Sigmoid colon (tissue), 7 donors: ENCODE data around the gene RTN4. TPM values are rescaled to one million over a fixed set of nuclear protein-coding genes. Genes with fewer than 3 reads are reported as not detected.
"Not testable (repeated sequence)": the region's sequence is repeated elsewhere in the genome, so short reads cannot be mapped to it uniquely, and the experiment has no call there.

Experiments used
- DNase-seq: peaks from one replicate; pipeline ENCODE4 v3.0.0-alpha.2; 2019
- H3K27ac ChIP-seq, 4 donors: fragments of 200-600 bp; sonication (generic); one replicate each; pipeline ENCODE4 v1.5.1; 2016 to 2019; ENCODE audit warnings: mild to moderate bottlenecking in 1 of 4
- H3K27me3 ChIP-seq, 3 donors: fragments of 200-600 bp; sonication (generic); one replicate each; pipeline ENCODE4 v1.5.1; 2019; ENCODE audit warnings: mild to moderate bottlenecking in 1 of 3
- H3K36me3 ChIP-seq, 4 donors: fragments of 200-600 bp; sonication (generic); one replicate each; pipeline ENCODE4 v1.5.1; 2016 to 2019
- H3K4me1 ChIP-seq, 4 donors: fragments of 200-600 bp; sonication (generic); one replicate each; pipeline ENCODE4 v1.5.1; 2017 to 2019
- H3K4me3 ChIP-seq, 4 donors: fragments of 200-600 bp; sonication (generic); one replicate each; pipeline ENCODE4 v1.5.1; 2017 to 2019; ENCODE audit warnings: mild to moderate bottlenecking in 2 of 4, moderate library complexity in 1 of 4
- H3K9me3 ChIP-seq, 4 donors: fragments of 200-600 bp in 3 of 4; sonication (generic) in 3 of 4; one replicate each; pipeline versions ENCODE4 v1.5.1 to v1.6.1; 2013 to 2019
- EP300 ChIP-seq, 4 donors: sonication (generic); formaldehyde crosslinking; IDR thresholded peaks; one replicate each; pipeline ENCODE4 v1.6.1; 2017; ENCODE audit warnings: antibody characterized with exemption in 4 of 4
- POLR2A ChIP-seq, 2 donors: fragments of 450-650 bp; IDR thresholded peaks; one replicate each; pipeline ENCODE4 v1.6.1; 2016; ENCODE audit warnings: antibody characterized with exemption in 2 of 2, mild to moderate bottlenecking in 2 of 2, moderate library complexity in 2 of 2
- POLR2AphosphoS5 ChIP-seq, 4 donors: sonication (generic); formaldehyde crosslinking; IDR thresholded peaks; one replicate each; pipeline ENCODE4 v1.6.1; 2017; ENCODE audit warnings: antibody characterized with exemption in 4 of 4
- WGBS, 2 donors: extraction: QIAGEN DNeasy Blood & Tissue Kit; methylation state at CpG; one replicate each; pipeline ENCODE4 v1.1.7; 2013; 5-methylcytosine and 5-hydroxymethylcytosine counted together
- intact Hi-C: fragments of 100-400 bp; cut with DNase I; formaldehyde crosslinking; loops from one replicate; pipeline ENCODE4 v1.15.1; 2023
- polyA plus RNA-seq, 3 donors: library from polyadenylated mRNA; stranded (reverse); fragments of 200-250 nt; gene quantifications; one replicate each; pipeline ENCODE4 v1.2.3, GENCODE V29; 2013
- total RNA-seq, 4 donors: library from RNA; depleted of rRNA; stranded (reverse); fragments of >200 nt; gene quantifications; one replicate each; pipeline ENCODE4 v1.1.0, GENCODE V29; 2016
- TF ChIP-seq, protein P1 (sequence below), 4 experiments: fragments of 450-650 bp in 3 of 4; fragments of 200-600 bp in 1 of 4; IDR thresholded peaks; one replicate each; pipeline ENCODE4 v1.5.1; 2016 to 2019; ENCODE audit warnings: antibody characterized with exemption in 4 of 4, mild to moderate bottlenecking in 3 of 4, moderate library complexity in 2 of 4
- donor health status: healthy with polysubstance abuse.
- donor health status: Bipolar disorder and iron deficiency.
- donor health status: healthy.

RTN4 gene
- total and polyA plus RNA-seq, 7 donors = 54.1 to 264 (median 153) TPM

DNA sequence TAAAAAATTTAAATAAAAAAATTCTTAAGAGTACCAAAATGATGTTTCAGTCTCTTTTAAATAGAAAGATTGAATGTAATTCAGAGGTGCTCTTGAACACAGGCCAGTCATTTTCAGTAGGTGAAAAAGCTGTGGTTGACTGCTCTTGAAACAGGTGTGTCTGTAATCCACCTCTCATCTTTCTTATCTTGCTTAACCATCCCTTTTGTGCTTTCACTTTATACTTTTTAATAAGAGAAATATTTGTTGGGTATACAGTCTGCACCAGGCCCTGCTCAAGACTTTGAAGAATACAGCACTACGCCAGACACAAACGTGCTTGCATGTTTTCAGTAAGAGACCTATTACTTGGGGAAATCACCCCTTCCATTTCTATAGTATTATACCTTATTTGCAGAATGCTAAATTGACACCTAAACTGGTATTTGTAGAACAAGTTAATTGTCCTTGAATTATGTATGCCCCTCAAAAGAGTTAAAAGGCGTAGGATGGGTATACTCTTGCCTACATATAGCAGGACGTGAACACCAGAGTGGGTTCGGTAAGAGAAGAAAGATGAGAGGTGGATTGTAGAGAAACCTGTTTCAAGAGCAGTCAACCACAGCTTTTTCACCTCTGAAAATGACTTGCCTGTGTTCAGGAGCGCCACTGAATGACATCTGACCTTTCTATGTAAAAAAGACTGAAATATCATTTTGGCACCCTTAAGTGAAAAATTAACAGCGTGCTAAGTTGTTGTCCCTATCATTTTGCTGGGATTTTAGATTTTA, 4.0 kb upstream of the RTN4 start:
- DNase-seq = no peak
- H3K27me3 ChIP-seq = no peaks in the 10 kb centered on the region
- no peak for TF ChIP-seq POLR2AphosphoS5 (IDR thresholded peaks at IDR 0.05)
- H3K27ac ChIP-seq = no peak overlapping the region
- H3K9me3 ChIP-seq = no peaks in the 10 kb centered on the region
- no peak overlapping the region for H3K4me3 ChIP-seq
- H3K36me3 ChIP-seq = no peaks in the 10 kb centered on the region
- 75 to 91% methylated on average over 7 of the region's 7 CpGs for WGBS, 2 donors
- intact Hi-C loops = loop anchor here (5.0 kb wide), 2 partner anchors 43 to 178 kb away; partner anchors contain the start of genes CLHC1 and RPS27A
- H3K4me1 ChIP-seq = peaks cover 0 to 12% (median 10%) of the 10 kb centered on the region in 4 donors

DNA sequence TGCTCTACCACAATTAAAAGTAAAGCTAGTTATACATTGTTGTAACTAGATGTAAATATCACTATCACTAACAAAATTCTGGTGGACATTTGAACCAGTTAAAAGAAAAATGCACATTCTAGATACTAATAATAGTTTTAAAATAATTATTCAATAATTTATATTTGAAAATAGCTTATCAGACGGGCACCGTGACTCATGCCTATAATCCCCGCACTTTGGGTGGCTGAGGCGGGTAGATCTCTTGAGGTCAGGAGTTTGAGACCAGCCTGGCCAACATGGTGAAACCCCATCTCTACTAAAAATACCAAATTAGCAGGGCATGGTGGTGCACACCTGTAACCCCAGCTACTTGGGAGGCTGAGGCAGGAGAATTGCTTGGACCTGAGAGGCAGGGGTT, 3.0 kb upstream of the RTN4 start:
- not testable (repeated sequence) for DNase-seq, H3K4me3 ChIP-seq, H3K27me3 ChIP-seq, H3K36me3 ChIP-seq, H3K9me3 ChIP-seq, H3K27ac ChIP-seq
- peaks cover 0 to 12% (median 10%) of the 10 kb centered on the region in 4 donors for H3K4me1 ChIP-seq
- WGBS, 2 donors = 90 to 91% methylated on average over 4 of the region's 4 CpGs
- intact Hi-C loops = loop anchor here (5.0 kb wide), 2 partner anchors 44 to 179 kb away; partner anchors contain the start of genes CLHC1 and RPS27A

DNA sequence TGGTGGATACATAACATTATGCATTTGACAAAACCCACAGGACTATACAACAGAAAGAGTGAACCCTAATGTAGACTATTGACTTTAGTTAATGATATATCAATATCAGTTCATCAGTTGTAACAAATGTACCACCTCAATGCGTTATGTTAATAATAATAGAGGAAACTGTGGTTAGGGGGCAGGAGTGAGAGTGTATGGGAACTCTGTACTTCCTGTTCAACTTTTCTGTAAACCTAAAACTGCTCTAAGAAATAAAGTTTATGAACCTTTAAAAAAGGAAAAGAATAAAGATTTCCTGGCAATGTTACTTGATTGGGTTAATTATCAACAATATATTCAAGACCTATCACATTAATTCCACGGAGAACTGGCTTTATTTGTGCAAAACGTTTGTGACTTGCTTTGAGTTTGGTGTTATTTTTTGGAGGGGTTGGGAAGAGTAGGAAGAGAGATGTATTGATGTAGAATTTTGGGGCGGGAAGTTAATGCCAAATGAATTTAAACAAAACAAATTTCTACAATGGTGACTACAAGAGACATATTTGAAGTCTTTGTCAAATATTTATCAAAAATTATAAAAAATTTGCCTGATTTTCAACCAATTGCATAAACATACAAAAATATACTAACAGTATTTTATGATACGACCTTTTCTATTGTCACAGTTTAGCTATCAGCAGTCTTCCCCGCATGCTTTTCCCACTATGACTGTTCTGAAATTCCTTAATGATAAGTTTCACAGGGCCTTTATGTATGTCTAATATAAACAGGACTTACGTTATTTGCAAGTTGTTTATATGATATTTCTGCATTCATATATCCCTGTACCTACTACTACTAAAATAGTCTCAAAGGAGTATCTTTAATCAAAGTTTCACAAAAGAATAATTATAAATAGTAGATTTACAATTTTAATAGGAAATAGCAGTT, 2.1 kb upstream of the RTN4 start:
- H3K4me3 ChIP-seq = no peak overlapping the region
- WGBS, 2 donors = 47 to 66% methylated on average over 7 of the region's 7 CpGs

DNA sequence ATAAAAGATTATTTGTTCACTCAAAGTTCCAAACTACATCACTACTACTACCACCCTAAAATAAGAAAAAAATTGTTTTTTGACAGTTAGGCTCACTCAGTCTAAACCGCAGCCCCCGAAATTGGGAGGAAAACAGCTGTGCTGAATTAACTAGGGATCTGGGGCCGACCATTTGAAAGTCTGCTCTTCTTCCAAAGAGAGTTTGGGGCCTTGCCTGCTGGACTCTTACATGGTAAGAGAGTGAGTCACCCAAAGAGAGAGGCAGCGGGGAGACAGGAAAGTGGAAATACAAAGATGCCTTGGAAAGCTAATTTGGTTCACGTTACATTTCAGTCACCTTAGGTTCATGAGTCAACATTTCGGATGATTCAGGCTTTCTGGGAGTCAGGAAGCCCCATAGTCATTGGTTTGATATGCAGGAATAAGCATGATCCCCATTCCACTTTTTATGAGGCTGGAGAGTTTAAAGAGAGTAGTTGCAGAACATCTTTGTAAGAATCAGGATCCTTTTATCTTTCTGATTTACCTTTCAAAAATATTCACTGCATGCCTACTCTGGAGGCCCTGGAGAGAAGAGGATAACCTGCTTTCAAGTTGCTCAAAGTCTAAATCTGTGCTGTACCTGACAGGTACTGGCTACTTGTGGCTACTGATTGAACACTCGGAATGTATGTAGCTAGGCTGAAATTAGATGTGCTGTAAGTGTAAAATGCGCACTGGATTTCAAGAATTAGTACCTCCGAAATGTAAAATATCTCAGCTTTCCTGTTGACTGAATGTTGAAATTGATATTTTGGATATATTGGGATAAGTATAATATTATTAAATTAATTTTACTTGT, 995 bp upstream of the RTN4 start:
- WGBS, 2 donors = 24 to 27% methylated on average over 9 of the region's 9 CpGs
- Histone ChIP-seq H3K27ac (peak overlapping the region; percentile 99 to 100 (median 99)), H3K4me1 (peaks cover 0 to 29% (median 24%) of the 10 kb centered on the region in 4 donors), H3K4me3 (peak overlapping the region; percentile 82 to 96 (median 96)), H3K36me3 (no peaks in the 10 kb centered on the region), H3K27me3 (no peaks in the 10 kb centered on the region), H3K9me3 (no peaks in the 10 kb centered on the region)
- peak; percentile 94 for DNase-seq
- TF ChIP-seq, protein P1, sequence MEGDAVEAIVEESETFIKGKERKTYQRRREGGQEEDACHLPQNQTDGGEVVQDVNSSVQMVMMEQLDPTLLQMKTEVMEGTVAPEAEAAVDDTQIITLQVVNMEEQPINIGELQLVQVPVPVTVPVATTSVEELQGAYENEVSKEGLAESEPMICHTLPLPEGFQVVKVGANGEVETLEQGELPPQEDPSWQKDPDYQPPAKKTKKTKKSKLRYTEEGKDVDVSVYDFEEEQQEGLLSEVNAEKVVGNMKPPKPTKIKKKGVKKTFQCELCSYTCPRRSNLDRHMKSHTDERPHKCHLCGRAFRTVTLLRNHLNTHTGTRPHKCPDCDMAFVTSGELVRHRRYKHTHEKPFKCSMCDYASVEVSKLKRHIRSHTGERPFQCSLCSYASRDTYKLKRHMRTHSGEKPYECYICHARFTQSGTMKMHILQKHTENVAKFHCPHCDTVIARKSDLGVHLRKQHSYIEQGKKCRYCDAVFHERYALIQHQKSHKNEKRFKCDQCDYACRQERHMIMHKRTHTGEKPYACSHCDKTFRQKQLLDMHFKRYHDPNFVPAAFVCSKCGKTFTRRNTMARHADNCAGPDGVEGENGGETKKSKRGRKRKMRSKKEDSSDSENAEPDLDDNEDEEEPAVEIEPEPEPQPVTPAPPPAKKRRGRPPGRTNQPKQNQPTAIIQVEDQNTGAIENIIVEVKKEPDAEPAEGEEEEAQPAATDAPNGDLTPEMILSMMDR (IDR thresholded peaks at IDR 0.05) = no peak
- TF ChIP-seq POLR2A (IDR thresholded peaks at IDR 0.05) (no peak), EP300 (IDR thresholded peaks at IDR 0.05) (no peak), POLR2AphosphoS5 (IDR thresholded peaks at IDR 0.05) (peak in 3 of 4 donors; percentile 2 to 80 (median 26))
- intact Hi-C loops = loop anchor here (5.0 kb wide), 2 partner anchors 46 to 181 kb away; partner anchors contain the start of genes CLHC1 and RPS27A

More for the DNA sequence above, 2.1 kb upstream of the RTN4 start:
- Histone ChIP-seq H3K9me3 (no peaks in the 10 kb centered on the region), H3K36me3 (no peaks in the 10 kb centered on the region), H3K27ac (peak overlapping the region; percentile 99 to 100 (median 99)), H3K27me3 (no peaks in the 10 kb centered on the region), H3K4me1 (peaks cover 0 to 18% (median 13%) of the 10 kb centered on the region in 4 donors)
- TF ChIP-seq POLR2AphosphoS5 (IDR thresholded peaks at IDR 0.05) (no peak), EP300 (IDR thresholded peaks at IDR 0.05) (no peak), POLR2A (IDR thresholded peaks at IDR 0.05) (no peak)
- TF ChIP-seq, protein P1 (IDR thresholded peaks at IDR 0.05) = no peak
- intact Hi-C loops = loop anchor here (5.0 kb wide), 2 partner anchors 45 to 180 kb away; partner anchors contain the start of genes CLHC1 and RPS27A
- no peak for DNase-seq

DNA sequence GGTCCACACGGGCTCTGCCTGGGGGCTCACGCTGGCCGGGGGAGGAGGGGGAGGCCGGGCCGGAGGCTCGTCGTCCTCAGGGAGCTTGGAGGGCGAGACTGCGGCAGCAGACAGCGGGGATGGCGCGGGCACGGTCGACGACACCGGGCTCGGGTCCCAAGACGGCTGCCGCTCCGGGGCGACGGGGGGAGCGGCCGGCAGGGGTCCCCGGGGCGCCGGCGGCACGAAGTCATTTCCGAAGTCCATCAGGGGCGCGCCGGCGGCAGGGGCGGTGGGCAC, 491 bp downstream of the RTN4 start:
- Histone ChIP-seq H3K4me3 (peak overlapping the region; percentile 82 to 96 (median 96)), H3K4me1 (peaks cover 0 to 43% (median 36%) of the 10 kb centered on the region in 4 donors), H3K27me3 (no peaks in the 10 kb centered on the region), H3K9me3 (no peaks in the 10 kb centered on the region), H3K36me3 (no peaks in the 10 kb centered on the region), H3K27ac (peak overlapping the region; percentile 99 to 100 (median 99))
- TF ChIP-seq EP300 (IDR thresholded peaks at IDR 0.05) (no peak), POLR2A (IDR thresholded peaks at IDR 0.05) (no peak), POLR2AphosphoS5 (IDR thresholded peaks at IDR 0.05) (no peak)
- TF ChIP-seq, protein P1 (IDR thresholded peaks at IDR 0.05) = peak in 1 of 4 experiments; percentile 7
- no peak for DNase-seq
- intact Hi-C loops = loop anchor here (2.0 to 5.0 kb wide), 5 partner anchors 37 to 183 kb away; partner anchors contain the start of genes CLHC1 and RPS27A
- WGBS, 2 donors = 1% methylated on average over 35 of the region's 35 CpGs
